Cardiac muscle cell (in vitro differentiated cells and primary cell): ENCODE results near the gene PSMA8. TPM values are rescaled to one million over a fixed set of nuclear protein-coding genes. Genes with fewer than 3 reads are reported as not detected.
A peak's percentile ranks its signal among the peaks of the same experiment; 100 is the strongest.

Source experiments
- DNase-seq, 2 donors: peaks; one replicate each; pipeline versions ENCODE4 v3.0.0 to v3.0.0-alpha.2; 2010 to 2017; ENCODE audit warnings: low read depth in 1 of 2, low spot score in 1 of 2
- H3K27ac ChIP-seq: fragments of 200-600 bp; sonication (generic); 2 replicates; pipeline ENCODE4 v1.5.1; 2016
- H3K27me3 ChIP-seq: fragments of 200-600 bp; sonication (generic); 2 replicates; pipeline ENCODE4 v1.6.0; 2016; ENCODE audit warnings: control low read depth
- H3K36me3 ChIP-seq: fragments of 200-600 bp; sonication (generic); 2 replicates; pipeline ENCODE4 v1.5.1; 2016; ENCODE audit warnings: control low read depth
- H3K4me1 ChIP-seq: fragments of 200-600 bp; sonication (generic); 2 replicates; pipeline ENCODE4 v1.8.1; 2017; ENCODE audit warnings: low read depth, mild to moderate bottlenecking, mixed run types
- H3K4me3 ChIP-seq: fragments of 200-600 bp; sonication (generic); 2 replicates; pipeline ENCODE4 v1.5.1; 2016; ENCODE audit warnings: mild to moderate bottlenecking
- H3K9me3 ChIP-seq: fragments of 200-600 bp; sonication (generic); 2 replicates; pipeline ENCODE4 v1.5.1; 2017; ENCODE audit warnings: low read depth, mild to moderate bottlenecking, control low read depth
- CTCF ChIP-seq: IDR thresholded peaks from 2 replicates; pipeline ENCODE4 v1.5.1; 2012; ENCODE audit warnings: low read depth, mild to moderate bottlenecking, low read length
- polyA plus RNA-seq: library from polyadenylated mRNA; unstranded; fragments of >200 nt; fragmentation: Nextera tagmentation; extraction: Ambion mirVana; gene quantifications from 2 replicates; pipeline ENCODE4 v1.2.1, GENCODE V29; 2016
- total RNA-seq: library from RNA; depleted of rRNA; stranded (reverse); fragments of >200 nt; gene quantifications from 2 replicates; pipeline ENCODE4 v1.2.3, GENCODE V29; 2016

The PSMA8 gene
- total and polyA plus RNA-seq, 2 experiments from 2014 or later: not detected

- no peaks in the 10 kb centered on the region for H3K4me1 ChIP-seq
- no peaks in the 10 kb centered on the region for H3K36me3 ChIP-seq
- H3K4me3 ChIP-seq: no peak overlapping the region
- no peaks in the 10 kb centered on the region for H3K27me3 ChIP-seq
- no peak overlapping the region for H3K27ac ChIP-seq
- DNase-seq: no peak
- H3K9me3 ChIP-seq: no peaks in the 10 kb centered on the region
- TF ChIP-seq CTCF: no peak
These were observed 75.3 kb downstream of the PSMA8 start for GRCh38 chr18:26208977-26209376.

GRCh38 chr18:26210147-26210546, 76.5 kb downstream of the PSMA8 start:
- no peaks in the 10 kb centered on the region for H3K9me3 ChIP-seq
- no peak for DNase-seq
- TF ChIP-seq CTCF: no peak
- H3K27me3 ChIP-seq: no peaks in the 10 kb centered on the region
- H3K36me3 ChIP-seq: no peaks in the 10 kb centered on the region
- no peak overlapping the region for H3K4me3 ChIP-seq
- no peak overlapping the region for H3K27ac ChIP-seq
- H3K4me1 ChIP-seq: no peaks in the 10 kb centered on the region

GRCh38 chr18:26215247-26215970, 81.7 kb downstream of the PSMA8 start:
- no peaks in the 10 kb centered on the region for H3K27me3 ChIP-seq
- TF ChIP-seq CTCF: no peak
- DNase-seq: no peak

GRCh38 chr18:26225022-26225693, 91.5 kb downstream of the PSMA8 start:
- H3K9me3 ChIP-seq: no peaks in the 10 kb centered on the region
- no peak overlapping the region for H3K4me3 ChIP-seq
- no peak for DNase-seq
- no peak for TF ChIP-seq CTCF
- no peaks in the 10 kb centered on the region for H3K27me3 ChIP-seq
- no peaks in the 10 kb centered on the region for H3K4me1 ChIP-seq
- H3K27ac ChIP-seq: no peak overlapping the region
- no peaks in the 10 kb centered on the region for H3K36me3 ChIP-seq

More at GRCh38 chr18:26215247-26215970, 81.7 kb downstream of the PSMA8 start:
- Histone ChIP-seq H3K9me3 (no peaks in the 10 kb centered on the region), H3K4me1 (no peaks in the 10 kb centered on the region), H3K27ac (no peak overlapping the region), H3K4me3 (no peak overlapping the region), H3K36me3 (no peaks in the 10 kb centered on the region)

- peak overlapping the region; percentile 65 for H3K4me3 ChIP-seq
These were observed 92.2 kb downstream of the PSMA8 start for GRCh38 chr18:26225915-26226228.

More at GRCh38 chr18:26225915-26226228, 92.2 kb downstream of the PSMA8 start:
- no peak for TF ChIP-seq CTCF
- Histone ChIP-seq H3K27ac (no peak overlapping the region), H3K9me3 (no peaks in the 10 kb centered on the region), H3K36me3 (no peaks in the 10 kb centered on the region), H3K27me3 (no peaks in the 10 kb centered on the region), H3K4me1 (no peaks in the 10 kb centered on the region)
- no peak for DNase-seq
